ENCODE measurements around the gene COL25A1.
"Not testable (repeated sequence)": the region's sequence is repeated elsewhere in the genome, so short reads cannot be mapped to it uniquely, and the experiment has no call there.

COL25A1 gene

GRCh38 chr4:109166126-109166525, 136.3 kb downstream of the COL25A1 start:
- no peak for DNase-seq

DNA sequence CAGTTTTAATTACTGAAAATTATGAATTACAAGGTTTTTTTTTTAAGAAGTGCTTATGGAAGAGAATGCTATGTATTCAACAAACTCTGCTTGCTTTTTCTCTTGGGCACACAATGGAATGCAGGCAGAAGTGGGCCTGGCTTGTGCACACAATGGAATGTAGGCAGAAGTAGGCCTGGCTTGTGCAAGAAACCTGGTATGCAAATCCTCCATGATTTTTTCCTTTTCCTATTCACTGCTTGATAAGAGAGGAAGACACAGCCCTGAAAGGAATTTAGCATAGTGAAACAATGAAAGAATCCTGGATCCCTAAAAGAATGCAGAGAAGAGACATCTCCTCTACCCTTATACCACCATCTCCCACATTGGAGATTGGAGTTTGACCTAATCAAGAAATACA, 138.4 kb downstream of the COL25A1 start:
- DNase-seq = no peak

GRCh38 chr4:109163493-109163892, 139.0 kb downstream of the COL25A1 start:
- no peak for DNase-seq

- DNase-seq = no peak
These were observed 139.7 kb downstream of the COL25A1 start for GRCh38 chr4:109162759-109163158.

- DNase-seq = no peak
These were observed 142.0 kb downstream of the COL25A1 start for GRCh38 chr4:109160494-109160893.

GRCh38 chr4:109157696-109158095, 144.8 kb downstream of the COL25A1 start:
- no peak for DNase-seq

GRCh38 chr4:109157205-109157604, 145.3 kb downstream of the COL25A1 start:
- DNase-seq = no peak

GRCh38 chr4:109156356-109156755, 146.1 kb downstream of the COL25A1 start:
- DNase-seq = no peak

GRCh38 chr4:109155682-109156283, 146.7 kb downstream of the COL25A1 start:
- DNase-seq = no peak

GRCh38 chr4:109155084-109155483, 147.4 kb downstream of the COL25A1 start:
- DNase-seq = no peak

DNA sequence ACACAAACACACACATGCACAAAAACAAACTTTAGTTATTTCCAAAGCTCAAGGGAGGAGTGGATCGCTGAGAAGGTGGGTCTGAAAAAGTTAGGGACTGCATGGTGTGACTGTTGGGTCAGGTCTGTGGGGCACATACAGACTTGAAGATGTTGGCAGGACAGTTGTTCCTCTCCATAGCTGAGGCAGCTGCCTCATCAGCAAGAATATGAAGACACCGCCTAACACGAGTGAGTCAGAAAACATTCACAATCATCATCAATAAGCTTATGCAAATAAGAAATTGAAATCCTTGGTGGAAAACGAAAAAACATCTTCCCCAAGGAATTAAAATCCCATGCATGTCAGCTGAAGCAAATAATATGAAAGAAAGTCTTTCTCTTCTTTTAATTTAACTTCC, 148.0 kb downstream of the COL25A1 start:
- DNase-seq = no peak

DNA sequence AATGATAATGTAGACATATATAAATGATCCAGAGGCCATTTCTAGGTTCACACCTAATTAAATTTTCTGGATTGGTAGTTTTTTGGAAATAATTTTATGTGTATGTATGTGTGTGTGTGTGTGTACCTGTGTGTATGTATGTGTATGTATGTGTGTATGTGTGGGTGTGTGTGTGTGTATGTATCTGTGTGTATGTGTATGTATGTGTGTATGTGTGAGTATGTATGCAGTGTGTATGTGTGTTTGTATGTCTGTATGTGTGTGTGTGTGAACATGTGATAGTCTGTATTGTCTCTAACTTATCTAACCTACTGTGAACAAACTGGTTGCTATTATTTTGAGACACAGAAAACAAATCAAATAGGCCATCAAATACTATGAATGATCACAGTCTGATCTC, 152.6 kb downstream of the COL25A1 start:
- DNase-seq = no peak

DNA sequence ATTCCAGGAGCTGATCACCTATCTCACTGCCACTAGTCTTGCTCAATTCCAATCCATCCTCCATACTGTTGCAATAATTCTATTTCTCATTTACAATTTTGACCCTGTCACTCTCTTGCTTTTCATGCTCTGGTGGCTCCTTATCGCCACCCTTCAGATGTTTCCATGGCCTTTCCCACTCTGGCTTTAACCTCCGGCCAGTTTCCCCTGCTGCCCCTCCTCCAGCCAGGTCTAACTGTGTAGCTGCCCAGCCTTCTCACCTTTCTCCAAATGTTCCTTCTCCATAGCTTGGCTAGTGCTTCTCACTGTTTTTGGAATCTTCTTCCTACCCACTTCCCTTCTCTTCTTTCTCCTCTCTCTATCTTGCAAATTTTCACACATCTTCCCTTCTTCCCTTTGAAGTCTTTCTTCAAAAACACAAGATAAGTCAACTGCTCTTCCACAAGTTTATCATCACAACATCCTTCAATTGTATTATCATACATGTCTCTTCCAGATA, 153.8 kb downstream of the COL25A1 start:
- no peak for DNase-seq

GRCh38 chr4:109147135-109147534, 155.3 kb downstream of the COL25A1 start:
- DNase-seq = no peak

- DNase-seq = no peak
These were observed 156.0 kb downstream of the COL25A1 start for GRCh38 chr4:109146499-109146898.

GRCh38 chr4:109138125-109138524, 164.3 kb downstream of the COL25A1 start:
- not testable (repeated sequence) for DNase-seq

DNA sequence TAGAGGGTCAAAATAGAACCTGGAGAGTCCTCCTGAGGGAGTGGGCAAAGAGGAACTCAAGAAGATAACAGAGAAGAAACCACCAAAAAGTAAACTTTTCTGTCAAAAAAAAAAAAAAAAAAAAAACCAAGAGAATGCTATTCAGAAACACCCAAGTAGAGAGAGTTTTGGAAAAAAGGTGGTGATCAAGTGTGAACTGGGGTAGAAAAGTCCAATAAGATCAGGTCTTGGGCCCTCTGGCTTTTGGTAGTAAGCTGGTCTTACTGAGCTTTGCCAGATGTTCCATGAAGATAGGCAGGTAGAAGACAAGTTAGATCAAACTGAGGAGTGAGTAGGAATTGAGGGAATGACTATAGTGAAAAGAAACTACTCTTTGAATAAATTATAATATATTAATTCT, 167.5 kb downstream of the COL25A1 start:
- DNase-seq = no peak

DNA sequence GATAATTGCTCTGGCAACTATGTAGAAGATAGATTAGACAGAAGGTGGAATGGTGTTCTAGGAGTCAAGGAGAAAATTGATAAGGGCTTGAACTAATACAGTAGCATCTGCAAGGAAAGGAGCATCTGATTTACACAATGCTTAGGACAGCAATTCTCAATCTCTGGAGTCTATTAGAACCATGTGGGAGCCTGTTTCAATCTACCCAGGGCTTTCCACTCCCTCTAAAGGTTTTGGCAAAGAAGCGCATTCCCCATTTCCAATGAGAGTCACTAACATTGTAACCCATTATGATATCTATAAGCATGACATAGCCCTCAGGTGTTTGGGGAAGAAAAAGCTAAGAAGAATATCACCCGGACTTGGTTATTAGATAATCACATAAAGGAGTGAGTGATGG, 168.2 kb downstream of the COL25A1 start:
- DNase-seq = no peak

DNA sequence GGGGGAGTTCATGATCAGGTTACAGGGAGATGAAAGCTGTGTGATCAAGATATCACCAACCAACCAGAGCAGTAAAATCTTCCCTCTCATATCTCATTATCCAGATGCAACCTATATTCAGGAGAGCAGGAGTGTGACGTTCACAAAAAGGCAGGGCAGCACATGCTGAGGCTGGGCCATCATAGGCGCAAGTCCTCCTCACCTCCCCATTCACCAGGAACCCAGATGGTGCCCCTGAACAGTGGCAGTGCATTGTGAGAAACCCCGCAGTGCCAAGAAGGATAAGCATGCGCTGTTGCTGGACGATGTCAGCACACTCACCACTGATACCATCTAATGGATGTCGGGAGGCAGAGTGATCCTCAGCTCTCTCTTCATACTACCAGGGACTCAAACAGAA, 170.9 kb downstream of the COL25A1 start:
- DNase-seq = no peak

DNA sequence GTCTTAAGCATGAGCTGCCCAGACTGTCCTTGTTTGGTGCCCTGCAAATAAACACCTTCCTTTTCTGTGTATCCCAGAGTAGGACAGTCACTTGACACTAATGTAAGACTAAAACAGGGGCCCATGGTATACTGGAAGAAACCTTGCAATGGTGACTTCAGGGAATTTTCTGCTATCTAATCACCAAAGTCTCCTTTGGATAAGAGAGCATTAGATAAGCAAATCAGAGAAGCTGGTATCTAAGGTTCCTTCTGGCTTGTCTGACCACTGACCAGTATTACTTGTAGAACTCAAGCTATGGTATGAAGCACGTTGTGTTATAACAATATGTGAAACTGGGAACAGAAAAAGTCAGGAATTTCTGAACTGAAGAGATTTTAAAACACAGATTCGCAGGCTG, 173.9 kb downstream of the COL25A1 start:
- DNase-seq = no peak

- DNase-seq = no peak
These were observed 174.6 kb downstream of the COL25A1 start for GRCh38 chr4:109127866-109128265.

- DNase-seq = no peak
These were observed 175.6 kb downstream of the COL25A1 start for GRCh38 chr4:109126856-109127255.

DNA sequence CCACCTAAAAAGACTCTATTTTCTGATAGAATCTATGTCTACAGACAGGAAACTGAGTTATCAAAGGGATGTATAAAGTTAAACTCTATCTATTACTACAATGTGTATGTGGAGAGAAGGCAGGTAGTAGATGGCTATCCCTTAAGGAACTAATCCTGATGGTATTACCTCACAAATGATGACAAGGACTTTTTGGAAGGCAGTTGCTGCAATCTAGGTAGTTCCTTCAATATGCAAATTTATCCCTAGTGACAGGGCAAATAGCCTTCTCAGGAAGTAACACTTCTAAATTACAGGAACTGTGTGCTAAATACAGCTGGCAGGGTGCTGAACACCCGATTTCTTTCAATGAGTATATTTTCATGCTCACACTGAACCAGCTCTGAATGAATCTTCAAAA, 177.4 kb downstream of the COL25A1 start:
- no peak for DNase-seq

- DNase-seq = no peak
These were observed 178.5 kb downstream of the COL25A1 start for GRCh38 chr4:109123951-109124350.

DNA sequence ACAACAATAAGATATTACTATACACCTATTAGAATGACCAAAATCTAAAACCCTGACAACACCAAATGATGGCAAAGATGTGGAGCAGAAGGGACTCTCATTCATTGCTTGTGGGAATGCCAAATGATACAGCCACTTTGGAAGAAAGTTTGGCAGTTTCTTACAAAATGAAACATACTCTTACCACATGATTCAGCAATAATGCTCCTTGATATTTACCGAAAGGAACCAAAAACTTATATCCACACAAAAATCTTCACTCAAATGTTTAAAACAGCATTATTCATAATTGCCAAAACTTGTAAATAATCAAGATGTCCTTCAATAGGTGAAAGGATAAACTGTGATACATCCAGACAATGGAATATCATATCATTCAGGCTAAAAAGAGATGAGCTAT, 180.9 kb downstream of the COL25A1 start:
- DNase-seq = no peak

GRCh38 chr4:109119852-109120251, 182.6 kb downstream of the COL25A1 start:
- no peak for DNase-seq

Measured in NCI-H2029 (cell line).